LNCaP clone FGC (cell line): ENCODE data around the gene IL17D.

Experiments
- DNase-seq: peaks from one replicate; pipeline ENCODE4 v3.0.0-alpha.2; 2011; ENCODE audit warnings: low read depth
- H3K4me3 ChIP-seq: 2 replicates; pipeline ENCODE4 v1.5.1; 2011; ENCODE audit warnings: mild to moderate bottlenecking, low read depth, low read length, control low read depth
- CTCF ChIP-seq: IDR thresholded peaks from 2 replicates; pipeline ENCODE4 v1.5.1; 2012; ENCODE audit warnings: mild to moderate bottlenecking; ENCODE audit not compliant: control insufficient read depth, insufficient read depth; ENCODE audit errors: extremely low read depth

The IL17D gene

DNA sequence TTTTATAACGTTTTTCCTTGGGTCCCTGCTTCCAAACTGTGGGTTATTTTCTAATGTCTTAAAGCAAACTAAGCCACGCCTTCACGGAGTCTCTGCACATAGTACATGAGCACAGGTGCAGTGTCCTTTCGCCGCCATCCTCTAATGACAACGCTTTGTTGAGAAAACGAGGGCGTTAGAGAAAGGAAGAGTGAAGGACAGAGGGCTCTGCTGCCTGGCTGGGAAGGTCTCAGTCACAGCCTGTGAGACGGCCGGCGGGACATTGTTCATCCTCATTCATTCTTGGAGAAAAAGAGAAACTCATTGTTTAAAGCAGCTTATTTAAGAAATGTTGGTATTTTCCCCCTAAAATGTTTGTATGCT, 9.5 kb downstream of the IL17D start:
- no peak for DNase-seq
- no peak for TF ChIP-seq CTCF
- no peak overlapping the region for H3K4me3 ChIP-seq

DNA sequence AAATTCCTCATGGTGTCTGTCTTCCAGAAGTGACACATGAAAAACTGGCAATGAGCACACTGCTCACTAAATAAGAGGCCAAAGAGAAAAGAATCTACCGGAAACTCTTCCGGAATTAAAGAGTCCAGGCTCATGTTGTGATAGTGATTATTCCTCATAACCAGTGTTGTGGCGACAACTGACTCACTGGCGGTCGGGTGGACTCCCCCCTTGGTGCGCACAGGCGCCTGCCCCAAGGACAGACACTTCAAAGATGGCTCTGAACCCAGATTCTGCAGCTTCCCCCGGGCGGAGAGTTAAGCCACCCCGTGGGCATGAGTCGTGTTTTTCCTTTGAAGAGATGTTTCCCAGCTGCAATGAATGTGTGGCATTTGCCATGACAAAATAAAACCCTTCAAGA, 10.3 kb downstream of the IL17D start:
- H3K4me3 ChIP-seq: no peak overlapping the region
- TF ChIP-seq CTCF: no peak
- DNase-seq: no peak

DNA sequence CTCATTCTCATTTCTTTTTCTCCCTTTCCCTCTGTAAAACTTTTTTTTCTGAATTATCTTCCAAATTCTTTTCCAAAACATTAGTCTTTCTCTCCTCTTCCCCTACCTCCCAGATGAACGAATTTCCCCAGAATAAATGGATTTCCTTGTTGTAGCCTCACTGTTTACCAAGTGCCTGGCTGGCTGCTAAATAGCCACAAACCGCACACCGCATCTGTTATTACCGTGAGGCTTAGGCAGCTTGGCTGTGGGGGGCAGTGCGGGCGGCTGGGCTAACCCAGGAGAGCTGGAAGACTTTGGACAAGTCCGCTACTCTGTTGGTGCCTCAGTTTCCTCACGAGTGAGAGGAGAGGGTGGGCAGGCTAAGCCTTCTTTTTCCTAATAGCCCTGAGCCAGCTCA, 10.7 kb downstream of the IL17D start:
- TF ChIP-seq CTCF: no peak
- no peak for DNase-seq
- H3K4me3 ChIP-seq: no peak overlapping the region

DNA sequence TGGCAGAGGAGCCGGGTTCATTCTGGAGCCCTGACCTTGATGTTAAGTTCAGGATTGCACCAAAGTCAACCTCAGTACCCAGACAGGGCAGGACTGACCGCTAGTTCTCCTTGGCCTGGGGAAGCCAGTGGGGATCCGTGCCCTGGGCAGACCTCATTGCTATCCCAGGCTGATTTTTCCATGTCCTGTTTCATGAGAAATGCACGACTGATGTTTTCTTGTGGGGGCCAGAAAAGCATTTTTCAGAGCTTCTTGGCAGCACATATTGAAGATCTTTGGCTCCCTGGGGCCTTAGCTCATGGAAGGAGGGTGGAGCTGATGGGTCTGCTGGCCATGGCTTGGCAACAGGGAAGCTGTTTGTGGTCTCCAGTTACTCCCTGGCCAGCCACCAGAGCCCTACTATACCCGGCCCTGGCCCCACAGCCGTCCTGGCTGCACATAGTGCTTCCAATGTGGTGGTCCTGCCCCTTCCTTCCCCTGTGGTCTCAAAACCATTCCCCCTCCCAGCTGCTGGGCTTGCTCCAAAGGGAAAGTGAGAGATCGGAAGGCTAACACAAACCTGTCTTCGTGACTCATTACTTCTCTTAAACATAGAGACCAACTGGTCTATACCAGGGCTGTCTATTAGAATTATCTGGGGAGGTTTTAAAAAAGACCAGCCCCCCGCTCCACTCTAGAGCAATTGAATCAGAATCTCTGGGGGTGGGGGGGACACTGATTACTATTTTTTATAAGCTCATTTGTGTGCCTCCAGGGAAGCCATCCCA, 11.2 kb downstream of the IL17D start:
- DNase-seq: no peak
- H3K4me3 ChIP-seq: no peak overlapping the region
- TF ChIP-seq CTCF: no peak

DNA sequence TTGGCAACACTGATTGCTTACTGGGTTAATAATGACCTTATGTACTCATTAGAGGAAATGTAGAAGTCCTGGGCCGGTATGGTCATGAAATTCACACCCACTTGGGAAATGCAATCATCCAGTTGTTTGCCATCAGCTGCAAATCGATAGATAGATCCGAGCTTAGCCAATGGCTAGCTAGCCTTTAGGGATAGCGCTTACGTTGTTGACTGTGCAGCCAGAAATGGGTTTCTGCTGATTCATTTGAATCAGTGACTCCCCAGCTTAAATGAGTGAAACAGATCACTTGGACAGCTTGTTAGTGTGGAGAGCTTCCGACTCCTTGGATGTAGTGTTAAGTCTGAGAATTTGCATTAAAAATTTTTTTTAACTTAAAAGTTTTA, 11.8 kb downstream of the IL17D start:
- no peak for TF ChIP-seq CTCF
- no peak overlapping the region for H3K4me3 ChIP-seq
- DNase-seq: no peak

DNA sequence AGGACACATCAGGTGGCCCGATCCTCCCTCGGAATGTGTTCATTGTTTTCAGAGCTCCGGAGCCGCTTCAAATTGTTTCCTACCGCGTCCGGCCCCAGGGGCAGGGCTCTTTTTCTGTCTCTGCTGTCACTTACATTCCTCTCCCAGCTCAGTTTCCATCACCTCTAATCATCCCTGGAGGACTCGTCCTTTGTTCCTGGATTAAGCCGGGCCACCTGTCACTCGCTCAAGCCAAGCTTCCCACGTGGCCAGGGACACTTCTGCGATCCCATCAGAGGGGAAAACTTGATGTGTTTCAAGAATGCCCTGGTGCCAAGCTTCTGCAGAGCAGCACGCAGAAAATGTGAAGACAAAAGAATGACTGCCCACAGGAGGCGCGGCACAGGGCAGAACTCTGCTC, 13.5 kb downstream of the IL17D start:
- DNase-seq: no peak
- TF ChIP-seq CTCF: no peak
- no peak overlapping the region for H3K4me3 ChIP-seq
